Retinal pigment epithelial cell (primary cell): Measurements from ENCODE around the gene MBNL1.

ENCODE experiments used
- DNase-seq: peaks from one replicate; pipeline ENCODE4 v3.0.0-alpha.2; 2010; ENCODE audit warnings: low read depth
- H3K4me3 ChIP-seq: 2 replicates; pipeline ENCODE4 v1.5.1; 2011; ENCODE audit warnings: mild to moderate bottlenecking, low read length, control low read depth, moderate library complexity
- TF ChIP-seq, protein P1 (sequence below): conservative IDR thresholded peaks from 2 replicates; pipeline ENCODE4 v1.5.1; 2011; ENCODE audit warnings: low read depth, low read length, control low read depth, inconsistent platforms

The MBNL1 gene

DNA sequence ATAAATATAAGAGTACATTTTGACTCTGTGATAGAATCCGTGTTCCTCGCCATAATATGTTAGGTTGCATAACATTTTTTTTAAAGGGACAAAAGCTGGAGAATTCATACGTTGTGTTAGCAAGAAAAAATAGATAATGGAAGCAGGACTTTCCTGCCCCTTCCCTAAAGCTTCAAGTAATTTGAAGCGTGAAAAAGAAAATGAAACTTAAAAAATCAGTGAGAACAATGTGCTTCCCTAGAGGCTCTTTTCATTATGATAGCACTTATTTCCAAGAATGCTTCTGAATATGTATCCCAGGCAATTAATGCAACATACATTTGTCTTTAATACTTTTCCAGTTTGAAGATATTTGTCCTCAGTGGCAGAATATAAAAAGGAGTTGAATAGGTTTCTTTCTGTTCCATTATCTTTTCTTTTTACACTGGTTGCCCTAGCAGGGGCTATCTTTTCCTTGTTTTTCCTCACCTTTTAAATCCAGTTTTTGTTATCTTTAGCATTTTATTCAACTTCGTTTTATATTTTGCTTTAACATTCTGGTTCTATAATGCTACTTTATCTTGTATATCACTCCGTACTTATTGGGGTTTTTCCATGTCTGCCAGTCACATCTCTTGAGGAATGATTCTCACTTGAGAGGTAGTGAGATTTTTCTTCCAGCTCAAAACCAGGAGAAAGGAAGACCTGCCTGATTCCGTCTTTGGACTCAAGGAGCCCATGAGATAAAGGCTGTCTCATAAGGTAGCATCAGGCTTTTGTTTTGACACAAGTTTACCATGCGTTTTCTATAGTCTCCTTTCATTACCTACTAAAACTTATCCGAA, 113.8 kb downstream of the MBNL1 start:
- no peak for DNase-seq
- no peak overlapping the region for H3K4me3 ChIP-seq
- TF ChIP-seq, protein P1, sequence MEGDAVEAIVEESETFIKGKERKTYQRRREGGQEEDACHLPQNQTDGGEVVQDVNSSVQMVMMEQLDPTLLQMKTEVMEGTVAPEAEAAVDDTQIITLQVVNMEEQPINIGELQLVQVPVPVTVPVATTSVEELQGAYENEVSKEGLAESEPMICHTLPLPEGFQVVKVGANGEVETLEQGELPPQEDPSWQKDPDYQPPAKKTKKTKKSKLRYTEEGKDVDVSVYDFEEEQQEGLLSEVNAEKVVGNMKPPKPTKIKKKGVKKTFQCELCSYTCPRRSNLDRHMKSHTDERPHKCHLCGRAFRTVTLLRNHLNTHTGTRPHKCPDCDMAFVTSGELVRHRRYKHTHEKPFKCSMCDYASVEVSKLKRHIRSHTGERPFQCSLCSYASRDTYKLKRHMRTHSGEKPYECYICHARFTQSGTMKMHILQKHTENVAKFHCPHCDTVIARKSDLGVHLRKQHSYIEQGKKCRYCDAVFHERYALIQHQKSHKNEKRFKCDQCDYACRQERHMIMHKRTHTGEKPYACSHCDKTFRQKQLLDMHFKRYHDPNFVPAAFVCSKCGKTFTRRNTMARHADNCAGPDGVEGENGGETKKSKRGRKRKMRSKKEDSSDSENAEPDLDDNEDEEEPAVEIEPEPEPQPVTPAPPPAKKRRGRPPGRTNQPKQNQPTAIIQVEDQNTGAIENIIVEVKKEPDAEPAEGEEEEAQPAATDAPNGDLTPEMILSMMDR: no peak

DNA sequence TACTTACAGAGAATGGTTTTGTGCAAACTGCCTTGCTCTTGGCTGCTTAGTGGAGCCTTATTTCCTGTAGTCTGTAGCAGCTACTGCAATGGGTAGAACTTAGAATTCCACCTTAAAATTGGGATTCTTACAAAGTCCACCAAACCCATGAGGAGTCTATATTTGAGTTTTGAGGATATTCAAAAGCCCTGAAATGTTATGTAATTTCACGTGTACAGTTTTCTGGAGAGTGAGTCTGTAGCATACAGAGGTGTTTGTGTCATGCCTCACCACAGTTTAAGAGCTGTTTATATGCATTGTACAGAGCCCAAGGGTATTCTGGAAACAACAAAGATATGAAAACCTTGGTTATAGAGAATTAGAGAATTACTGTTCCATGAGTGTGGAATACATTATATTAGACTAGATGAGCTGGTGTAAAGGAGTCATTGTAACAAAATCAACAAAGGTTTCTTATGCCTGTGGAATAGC, 114.4 kb downstream of the MBNL1 start:
- TF ChIP-seq, protein P1: no peak
- DNase-seq: no peak
- no peak overlapping the region for H3K4me3 ChIP-seq

DNA sequence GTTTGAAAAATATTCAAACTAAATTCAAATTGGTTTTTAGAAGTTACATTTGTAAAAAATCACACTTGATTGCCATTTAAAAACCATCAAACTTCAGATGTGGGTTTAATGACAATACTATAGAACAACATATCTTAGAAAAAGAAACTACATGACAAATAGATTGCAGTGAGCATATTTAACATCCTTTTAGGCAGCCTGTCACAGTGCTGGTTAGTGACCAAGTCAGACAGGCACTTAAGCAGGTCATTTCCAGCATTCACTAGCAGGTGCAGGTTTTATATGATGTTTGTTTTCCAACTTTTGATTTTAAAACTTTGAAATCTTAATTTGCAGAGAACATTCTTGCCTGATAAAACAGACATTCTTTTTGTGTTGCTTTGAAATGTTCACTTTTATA, 115.7 kb downstream of the MBNL1 start:
- no peak overlapping the region for H3K4me3 ChIP-seq
- DNase-seq: no peak
- TF ChIP-seq, protein P1: no peak

DNA sequence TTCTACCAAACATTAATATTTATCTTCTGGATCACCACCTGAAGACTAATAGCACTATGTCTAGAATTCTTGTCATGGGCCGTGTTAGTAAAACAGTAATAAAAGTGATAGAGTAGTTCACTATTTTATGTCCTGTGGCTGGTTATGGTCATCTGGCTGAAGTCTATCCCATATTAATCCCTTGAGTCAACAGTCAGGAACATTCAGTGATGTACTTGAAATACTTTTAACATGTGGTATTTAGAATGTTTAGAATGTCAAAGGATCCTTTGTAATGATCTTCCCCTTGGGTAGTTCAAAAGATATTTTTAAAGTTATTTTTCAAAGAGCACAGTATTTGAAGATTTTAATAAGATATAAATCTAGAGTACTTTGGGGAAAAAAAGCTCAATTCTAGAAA, 117.0 kb downstream of the MBNL1 start:
- peak; percentile 81 for DNase-seq
- H3K4me3 ChIP-seq: no peak overlapping the region
- TF ChIP-seq, protein P1: no peak

DNA sequence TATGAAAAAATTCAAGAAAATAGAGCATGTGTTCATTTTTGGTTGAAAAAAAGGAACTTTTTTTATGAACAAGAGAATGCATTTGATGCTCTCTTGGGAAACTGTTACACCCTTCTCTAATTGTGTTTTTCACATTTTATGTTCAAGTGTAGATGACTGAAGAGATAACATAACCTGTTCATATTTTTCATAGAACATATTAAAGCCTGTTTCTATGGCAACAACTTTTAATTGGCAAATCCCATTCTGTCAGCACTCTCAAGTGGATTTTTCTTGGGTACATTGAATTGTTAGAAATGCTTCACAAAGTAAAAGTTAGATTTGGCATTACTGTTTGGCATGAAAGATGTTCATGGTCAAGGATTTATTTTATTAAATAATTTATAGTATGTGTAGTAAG, 117.5 kb downstream of the MBNL1 start:
- no peak for DNase-seq

DNA sequence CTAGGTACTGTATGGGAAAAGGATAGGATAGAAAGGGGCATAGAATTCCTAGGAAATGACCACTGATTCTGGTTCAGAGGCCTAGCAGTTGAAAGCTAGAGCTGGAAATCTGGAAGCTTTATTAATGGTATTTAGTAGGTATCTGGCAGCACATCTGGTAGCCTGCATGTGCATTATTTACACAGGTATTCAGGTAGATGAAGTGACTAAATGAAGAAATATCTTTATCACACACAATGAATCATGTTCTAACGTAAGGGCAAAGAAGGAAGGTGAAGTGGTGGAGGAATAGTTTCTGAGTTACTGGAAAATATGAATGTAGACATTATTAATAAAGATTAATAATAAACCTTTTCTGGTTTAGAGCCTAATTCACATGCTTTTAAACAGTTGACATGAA, 119.9 kb downstream of the MBNL1 start:
- TF ChIP-seq, protein P1: no peak
- H3K4me3 ChIP-seq: no peak overlapping the region
- DNase-seq: no peak

More for the DNA sequence above, 117.5 kb downstream of the MBNL1 start:
- no peak overlapping the region for H3K4me3 ChIP-seq
- TF ChIP-seq, protein P1: no peak
